NOMO-1 treated with DMSO at 0.1 percent for 48 hours (cell line): ENCODE data around the gene MAST4.

Experiments used
- DNase-seq: peaks from one replicate; lab custom pipeline; 2025; ENCODE audit not compliant: unreplicated experiment; lab: John Stamatoyannopoulos, UW

The MAST4 gene

DNA sequence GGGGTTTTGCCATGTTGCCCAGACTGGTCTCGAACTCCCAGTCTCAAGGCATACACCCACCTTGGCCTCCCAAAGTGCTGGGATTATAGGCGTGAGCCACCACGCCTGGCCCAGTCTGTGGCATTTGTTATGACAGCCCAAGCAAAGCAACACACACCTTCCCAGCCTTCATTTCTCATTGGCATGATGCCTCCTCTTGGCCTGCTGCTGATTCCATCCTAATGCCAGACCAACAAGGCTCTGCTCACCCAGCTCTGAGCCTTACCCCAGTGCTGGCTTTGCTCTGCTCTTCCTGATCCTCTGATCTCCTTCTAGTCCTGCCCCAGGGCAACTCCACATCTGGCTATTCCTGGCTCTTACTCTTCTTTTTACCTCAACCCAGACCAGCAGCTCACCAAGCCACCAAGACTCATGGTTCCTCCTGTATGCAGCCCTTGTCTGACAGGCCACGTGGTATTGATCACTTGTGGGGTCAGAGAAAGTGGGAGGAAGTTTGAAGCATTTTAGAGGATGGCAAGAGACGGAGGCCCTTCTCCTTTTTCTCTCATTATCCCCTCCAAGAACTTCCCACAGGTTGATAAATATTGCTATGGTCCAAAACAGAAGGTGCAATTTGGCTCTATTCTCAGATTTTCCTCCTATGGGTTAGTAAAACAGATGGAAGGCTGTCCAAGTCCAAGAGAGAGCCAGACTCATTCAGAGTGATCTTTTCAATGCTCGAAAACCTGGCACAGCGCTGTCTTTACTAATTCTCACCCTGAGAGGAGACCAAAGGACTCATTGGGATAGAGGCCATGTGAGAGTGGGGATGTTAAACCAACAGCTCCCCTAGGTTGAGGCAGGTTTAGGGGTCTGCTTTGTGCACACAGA is 599.4 kb downstream of the MAST4 start:
- peak; percentile 47 for DNase-seq

DNA sequence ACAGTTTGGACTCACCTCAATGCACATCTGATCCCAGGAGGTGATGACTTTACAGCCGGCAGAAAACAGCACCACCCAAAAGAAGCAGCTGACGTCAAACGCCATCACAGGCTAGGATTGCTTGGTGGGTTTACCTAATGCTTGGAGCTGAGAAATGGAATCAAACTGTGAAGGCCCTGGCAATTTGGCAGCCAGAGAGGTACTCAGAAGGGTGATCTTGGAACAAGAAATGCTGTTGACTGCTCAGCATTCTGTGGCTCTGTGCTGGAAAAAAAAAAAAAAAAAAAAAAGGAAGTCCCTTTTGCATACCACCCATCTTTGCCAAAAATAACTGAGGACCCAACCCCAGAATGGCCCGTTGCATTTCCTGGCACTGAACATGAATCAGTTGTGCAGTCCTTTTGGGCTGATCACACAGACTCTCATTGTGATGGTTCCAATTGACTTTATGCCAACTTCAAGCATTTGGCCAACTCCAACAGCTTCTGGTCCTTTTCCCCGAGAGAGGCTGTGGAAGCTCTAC is 600.4 kb downstream of the MAST4 start, which contains the start of gene CD180:
CD180 (minus strand) TSS at position 263 of the 523 bp plus-strand sequence; CDS start at position 105, 158 bp downstream.
- DNase-seq, result no peak

DNA sequence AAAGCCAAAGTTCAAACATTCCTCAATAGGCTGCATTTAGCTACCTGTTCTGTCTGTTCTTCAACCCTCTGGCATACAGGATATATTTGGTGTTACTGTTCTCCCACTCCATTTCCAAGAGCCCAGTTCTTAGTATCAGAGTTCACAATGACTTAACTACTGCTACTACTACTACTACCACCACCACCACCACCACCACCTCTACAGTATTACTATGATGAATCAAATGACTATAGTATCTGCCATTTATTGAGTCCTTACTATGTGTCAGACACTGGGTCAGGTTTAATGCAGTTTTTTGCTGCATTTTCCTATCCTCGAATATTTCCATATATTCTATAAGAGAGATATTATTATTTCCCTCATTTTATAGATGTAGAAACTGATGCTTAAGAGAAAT is 601.3 kb downstream of the MAST4 start:
- no peak for DNase-seq

DNA sequence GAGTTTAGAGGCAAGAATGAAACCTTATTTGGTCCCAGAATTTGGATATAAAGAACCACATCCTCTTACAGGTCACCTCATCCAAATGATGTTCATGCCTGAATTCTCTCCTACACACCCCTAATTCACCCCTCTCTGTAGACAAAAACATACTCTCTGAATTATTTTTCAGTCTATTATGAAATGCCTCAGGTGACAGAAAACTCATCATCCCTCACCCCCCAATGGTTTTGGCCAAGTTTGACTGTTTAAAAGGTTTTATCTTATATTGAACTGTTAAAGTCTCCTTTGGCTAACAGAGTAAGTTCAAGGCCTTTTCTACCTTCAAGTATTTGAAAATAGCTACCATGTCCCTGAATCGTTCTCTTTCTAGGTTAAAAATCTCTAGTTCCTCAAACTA is 602.7 kb downstream of the MAST4 start:
- peak; percentile 34 for DNase-seq

DNA sequence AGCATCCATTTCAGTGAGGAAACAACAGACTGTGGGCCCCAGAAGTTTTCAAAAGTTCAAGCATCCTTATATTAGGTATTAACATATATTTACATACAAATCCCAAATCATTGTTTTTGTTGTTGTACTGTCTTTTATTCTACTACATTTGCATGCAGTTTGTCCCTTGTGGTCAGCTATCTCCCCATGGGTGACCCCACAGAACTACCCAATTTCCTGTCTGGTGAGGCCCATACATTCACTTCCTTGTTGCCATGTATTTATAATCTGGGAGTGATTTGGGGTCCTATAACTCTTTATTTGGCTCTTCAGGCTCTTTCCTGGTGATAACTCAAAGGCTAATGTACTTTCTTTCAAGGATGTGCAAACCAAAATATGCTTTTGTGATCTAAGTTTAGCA is 603.7 kb downstream of the MAST4 start:
- DNase-seq, result no peak

DNA sequence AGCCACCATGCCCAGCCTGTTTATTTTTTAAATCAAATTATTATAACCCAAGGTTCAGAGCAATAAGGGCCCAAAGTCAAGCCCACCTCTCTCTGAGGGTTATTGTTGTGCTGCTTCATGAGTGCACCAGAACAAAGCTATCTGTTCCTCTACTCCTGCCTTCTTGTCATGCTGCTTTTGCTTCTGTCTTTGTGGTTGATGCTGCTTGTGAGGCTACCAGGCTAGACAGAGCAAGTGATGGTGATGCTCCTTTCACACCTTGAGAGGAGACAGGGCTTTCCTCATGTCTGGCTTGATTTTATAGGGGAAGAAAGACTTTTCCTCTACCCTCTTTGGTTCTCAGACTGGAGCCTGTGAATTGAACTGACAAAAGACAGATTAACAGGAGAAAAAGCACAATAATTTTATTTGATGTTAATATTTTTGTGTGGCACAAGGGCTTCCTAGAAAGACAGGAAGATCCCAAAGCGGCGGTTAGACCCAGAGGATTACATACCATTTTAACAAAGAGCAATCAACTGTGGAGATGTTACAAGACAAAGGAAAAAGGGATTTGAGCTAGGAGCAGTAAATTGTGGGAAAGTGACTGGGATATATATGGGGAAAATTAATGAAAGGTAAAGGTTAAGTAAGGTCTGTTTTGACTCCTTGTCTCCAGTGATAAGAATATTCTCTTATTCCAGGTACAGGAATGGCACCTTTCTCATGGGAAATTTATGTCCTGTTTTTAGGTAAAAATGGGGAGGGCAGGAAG is 604.8 kb downstream of the MAST4 start:
- DNase-seq, result no peak

DNA sequence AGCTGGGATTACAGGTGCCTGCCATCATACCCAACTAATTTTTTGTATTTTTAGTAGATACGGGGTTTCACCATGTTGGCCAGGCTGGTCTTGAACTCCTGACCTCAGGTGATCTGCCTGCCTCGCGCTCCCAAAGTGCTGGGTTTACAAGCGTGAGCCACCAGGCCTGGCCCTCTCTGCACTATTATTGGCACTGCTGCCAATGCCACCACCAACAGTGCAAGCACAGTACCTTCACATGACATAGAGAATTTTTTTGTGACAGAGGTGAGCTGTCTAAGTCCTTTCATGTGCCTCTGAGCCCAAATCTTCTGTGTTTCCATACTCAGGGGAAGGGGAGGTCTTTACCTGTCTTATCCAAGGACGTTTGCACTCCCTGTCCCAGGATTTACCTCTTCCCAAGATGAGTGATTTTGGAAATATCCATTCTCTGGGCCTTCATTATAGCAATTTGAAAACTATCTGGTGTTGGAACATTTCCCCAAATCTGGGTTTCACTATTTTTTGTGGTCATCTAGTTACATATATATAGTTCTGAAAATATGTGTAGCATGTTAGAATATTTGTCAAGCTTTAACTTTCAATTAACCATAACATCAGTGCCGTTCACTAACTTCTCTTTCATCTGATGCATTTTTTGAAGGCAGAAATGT is 605.8 kb downstream of the MAST4 start:
- DNase-seq, result no peak

DNA sequence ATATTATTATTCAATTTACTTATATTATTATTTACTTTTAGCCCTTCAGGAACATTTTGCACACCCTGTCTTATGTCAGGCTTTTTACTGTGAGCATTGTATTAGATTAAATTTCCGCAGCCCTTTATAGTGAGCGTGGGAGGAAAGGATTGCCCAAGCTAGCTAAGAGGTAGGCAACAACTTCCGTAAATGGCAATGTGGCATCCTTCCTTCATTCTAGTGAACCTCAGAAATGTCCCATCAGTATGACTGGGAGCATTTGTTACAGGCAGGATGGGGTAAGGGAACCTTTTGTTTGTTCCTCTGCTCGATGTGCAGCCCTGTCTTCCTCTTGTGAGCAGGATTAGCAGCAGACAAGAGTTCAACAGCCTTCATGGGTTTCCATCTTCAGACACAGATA is 606.6 kb downstream of the MAST4 start:
- peak; percentile 87 for DNase-seq

DNA sequence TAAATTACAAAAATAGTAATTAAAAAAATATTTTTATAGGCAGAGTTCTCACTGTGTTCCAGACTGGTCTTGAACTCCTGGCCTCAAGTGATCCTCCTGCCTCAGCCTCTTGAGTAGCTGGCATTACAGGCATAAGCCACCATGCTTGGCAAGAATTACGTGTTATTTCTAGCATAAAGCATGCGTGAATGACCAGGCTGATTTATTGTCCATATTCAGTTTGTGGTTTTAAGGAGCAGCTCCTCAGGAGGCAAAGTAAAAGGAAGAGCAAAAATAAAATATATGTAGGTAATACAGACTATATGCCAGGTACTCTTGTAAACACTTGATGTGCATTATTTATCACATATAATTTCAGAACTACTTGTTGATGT is 607.5 kb downstream of the MAST4 start:
- DNase-seq, result no peak

DNA sequence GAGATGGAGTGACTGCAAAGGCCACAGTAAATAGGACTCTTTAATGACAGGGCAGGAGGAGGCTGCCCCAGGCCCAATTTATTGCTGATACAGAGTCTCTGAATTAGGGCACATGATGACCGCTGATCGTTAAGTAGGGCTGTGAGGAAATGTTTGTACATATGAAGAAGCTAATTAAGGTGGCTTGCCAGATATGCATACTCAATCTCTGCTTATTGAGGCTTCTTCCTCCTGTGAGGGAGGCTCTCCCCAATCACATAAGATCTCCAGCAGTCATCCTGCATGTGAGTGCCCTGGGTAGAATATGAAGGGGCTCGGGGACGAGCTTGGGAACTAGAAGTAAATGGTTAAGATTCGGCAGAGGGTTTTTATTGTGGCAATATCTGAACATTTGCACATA is 608.6 kb downstream of the MAST4 start:
- peak; percentile 48 for DNase-seq

DNA sequence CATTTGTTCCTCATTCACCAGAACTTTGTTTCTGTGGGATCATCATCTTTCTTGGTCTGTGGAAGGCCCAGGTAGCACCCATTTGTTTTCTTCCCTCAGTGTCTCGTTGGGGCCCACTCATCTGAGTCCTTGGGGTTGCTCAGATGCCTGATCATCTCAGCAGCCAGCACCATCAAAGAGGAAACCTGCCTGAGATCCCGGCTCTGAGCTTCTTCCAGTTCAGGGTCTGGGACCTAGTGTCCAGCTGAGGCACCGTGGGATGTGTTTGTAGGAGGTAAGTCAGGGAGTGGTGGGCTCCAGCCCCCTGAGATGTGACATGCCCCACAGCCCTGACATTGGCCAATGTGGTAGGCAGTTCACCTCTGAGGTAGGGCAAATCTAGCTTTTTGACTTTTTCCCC is 609.8 kb downstream of the MAST4 start:
- DNase-seq, result no peak

DNA sequence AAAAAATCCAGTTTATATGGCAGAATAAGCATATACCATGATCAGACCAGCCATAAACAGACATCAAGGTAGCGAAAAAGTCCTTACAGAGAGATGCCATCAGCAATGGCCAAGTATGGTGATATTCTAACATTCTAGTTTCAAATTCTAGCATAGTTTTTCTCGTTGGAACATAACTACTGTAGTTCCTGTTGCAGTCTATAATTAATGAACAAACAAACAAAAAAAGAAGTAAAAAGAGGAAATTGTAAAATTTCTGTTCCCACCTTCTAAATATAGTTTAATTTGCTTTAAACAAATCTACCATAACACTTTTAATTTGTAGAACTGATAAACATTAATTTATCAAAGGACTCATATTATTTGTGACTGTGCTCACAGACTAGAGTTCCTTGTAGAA is 610.3 kb downstream of the MAST4 start:
- peak; percentile 40 for DNase-seq

DNA sequence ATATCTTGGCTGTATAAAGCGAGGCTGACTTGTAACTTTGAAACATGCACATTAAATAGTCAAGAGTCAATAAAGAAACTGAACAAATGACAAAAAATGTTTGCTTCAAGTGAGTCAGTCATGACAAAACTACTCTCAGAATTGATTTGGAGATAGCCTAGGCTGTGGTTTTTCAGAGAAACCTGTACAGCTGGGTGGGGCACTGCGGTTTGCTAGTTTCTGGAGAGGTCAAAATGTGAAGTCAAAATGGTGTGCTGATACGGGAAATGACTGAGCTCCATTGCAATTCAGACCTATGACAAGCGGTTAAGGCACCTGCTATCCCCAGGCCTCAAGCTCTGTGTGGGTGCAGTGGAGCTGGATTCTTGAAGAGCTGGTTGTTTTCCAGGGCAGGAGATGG is 610.7 kb downstream of the MAST4 start:
- DNase-seq, result peak; percentile 93

DNA sequence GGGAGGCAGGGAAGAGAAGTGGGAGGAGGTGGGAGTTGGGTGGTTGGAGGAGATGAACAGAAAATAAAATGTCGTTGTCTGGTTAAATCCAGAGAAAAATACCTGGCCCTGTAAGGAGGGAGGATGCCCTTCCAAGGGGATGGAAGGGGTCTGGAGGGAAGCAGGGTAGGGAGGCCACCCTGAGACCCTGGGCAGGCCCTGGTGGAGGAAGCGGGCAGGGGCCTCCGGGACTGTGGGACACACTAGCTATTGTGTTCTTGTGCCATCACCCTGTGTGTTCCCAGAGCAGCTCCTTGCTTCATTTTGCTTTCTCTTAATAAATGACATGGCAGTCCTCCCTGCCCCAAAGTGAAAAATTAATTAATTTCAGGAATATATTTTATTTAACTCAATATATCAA is 612.2 kb downstream of the MAST4 start:
- no peak for DNase-seq

DNA sequence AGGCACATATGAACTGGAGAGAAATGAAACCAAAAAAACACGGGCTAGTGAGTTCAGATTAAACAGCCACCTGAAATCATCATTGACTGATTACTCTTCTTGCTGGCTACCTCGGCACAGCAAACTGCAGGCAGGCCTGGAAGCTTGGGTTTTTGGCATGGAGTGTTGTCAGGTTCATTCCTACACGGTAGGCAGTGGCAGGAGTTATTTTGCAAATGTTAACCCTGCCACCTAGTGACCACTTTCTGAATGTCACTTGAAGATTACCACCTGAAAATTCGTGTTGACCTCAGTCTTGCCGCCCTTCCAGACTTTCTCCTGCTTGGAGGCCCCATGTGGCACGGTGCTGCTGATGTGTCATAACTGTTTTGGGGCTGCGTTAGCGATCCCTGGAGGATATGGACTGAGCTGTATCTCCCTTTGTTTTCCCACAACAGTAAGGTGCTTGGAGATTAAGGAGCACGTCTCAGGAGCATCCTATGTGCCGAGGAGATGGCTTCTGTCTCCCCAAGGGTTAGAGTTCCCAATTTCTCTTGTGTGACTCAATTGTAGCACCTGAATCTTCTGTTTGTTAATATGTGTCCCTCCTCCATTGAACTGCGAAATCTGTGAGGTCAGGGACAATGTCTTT is 613.1 kb downstream of the MAST4 start:
- peak; percentile 74 for DNase-seq

DNA sequence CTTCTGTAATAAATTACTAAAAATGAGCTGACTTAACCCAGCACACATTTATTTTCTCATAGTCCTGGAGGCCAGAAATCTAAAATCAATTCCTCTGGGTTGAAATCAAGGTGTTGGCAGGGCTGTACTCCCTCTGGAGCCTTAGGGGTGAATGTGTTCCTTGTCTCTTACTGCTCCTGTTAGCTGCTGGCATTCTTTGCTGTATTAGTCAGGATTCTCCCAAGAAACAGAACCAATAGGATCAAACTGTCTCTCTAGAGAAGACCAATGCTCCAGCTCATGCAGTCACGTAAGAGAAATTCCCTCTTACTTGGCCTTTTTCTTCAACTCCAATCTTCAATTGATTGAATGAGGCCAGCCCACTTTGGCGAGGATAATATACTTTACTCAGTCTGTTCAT is 615.7 kb downstream of the MAST4 start:
- no peak for DNase-seq

DNA sequence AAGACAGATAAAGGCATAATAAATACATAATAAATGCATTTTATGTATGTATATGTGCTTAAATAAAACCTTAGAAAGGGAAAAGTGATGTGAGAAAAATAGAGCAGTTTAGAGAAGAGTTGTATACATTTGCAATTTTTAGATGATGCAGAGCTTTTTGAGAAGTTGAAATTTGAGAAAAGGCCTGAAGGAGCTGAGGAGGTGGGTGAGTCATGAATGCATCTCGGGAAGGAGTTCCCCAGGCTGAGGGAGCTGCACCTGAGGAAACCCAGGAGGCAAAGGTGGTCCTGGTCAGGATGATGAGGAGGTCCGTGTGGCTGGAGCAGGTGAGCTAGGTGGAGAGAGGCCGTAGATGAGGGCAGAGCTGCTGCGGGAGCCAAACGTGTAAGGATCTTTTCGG is 617.8 kb downstream of the MAST4 start:
- no peak for DNase-seq

DNA sequence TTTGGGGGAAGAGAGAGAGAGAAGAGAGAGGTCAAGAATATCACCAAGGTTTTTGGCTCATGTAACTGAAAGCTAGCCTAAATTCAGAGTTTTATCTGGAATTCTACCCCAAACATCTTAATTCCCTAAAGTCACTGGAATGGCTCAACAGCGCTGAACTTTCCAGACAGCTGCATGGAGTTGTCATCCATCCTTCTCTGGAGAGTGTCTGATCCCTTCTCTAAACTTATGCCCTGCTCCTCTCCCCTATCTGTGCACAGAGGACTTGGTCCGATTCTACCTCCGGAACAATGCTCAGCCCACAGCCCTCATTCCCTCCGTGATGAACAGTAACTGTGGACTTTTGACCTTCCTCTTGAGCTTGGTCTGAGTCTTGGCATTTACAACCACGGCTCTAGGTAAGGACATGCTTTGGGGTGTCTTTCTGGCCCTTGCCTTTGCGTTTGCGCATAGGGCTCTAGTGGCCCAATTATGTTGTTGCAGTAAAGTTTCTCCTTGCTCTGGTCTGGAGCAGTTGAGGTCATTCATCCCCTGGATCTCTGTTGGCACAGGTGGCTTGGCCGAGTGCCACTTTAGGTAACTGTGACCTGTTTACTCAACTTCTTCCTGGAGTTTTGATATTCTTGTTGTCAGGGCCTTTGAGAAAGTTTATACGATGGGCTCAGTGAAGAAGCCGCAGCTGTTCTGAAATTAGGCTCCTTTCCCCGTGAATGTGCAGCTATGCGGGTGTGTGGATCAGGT is 618.7 kb downstream of the MAST4 start:
- no peak for DNase-seq

DNA sequence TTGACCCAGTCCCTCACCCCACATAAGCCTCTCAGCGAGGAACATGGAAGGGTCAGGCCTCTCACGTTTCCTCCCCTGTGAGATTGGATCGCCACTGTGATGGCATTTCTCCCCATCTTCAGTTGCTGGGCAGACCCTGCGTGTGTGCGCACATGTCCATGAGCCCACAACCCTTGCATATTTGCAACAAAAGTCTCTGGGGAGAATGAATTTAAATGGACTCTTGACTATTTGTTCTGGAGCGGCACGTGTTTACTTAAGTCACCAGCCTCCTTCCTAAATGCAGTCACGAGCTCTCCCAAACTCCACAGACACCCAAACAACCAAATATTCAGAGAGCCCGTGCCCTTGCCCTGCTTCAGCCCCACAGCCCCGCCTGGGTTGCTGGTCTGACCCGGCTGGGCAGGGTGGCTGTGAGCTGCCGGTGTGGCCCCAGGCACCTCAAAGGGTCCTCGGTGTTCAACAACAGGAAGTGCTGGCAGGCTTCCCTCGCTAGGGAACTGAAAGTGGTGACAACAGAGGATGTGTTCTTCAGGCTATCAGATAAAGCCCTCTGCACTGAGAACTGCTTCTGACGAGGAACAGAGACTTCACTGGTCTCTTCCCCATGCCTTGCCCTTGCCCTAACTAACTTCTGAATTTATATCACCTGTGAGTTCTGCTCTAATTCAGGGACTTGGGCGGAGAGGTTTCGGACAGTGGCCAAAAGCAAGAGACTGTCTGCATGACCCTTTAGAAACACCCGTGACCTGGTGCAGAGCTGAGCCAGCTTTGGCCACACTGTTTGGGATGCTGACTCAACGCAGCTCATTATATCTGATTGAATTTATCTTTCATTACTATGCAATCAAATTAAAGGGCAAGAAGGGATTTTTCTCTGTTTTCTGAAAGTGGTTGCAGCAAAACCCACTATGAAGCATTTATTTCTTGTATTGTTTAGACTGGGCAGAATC is 619.6 kb downstream of the MAST4 start:
- DNase-seq, result peak; percentile 93
